Measurements from ENCODE around the gene ZNF678.
"Not testable (repeated sequence)": the region's sequence is repeated elsewhere in the genome, so short reads cannot be mapped to it uniquely, and the experiment has no call there.

The ZNF678 gene

GRCh38 chr1:227654858-227655752, 91.7 kb downstream of the ZNF678 start:
- Histone ChIP-seq H3K4me1 (ENCODE audit: insufficient read depth, low read length) (no peaks in the 10 kb centered on the region), H2AFZ (ENCODE audit: low read depth, low read length) (no peak overlapping the region), H3K4me3 (ENCODE audit: low read length) (no peak overlapping the region), H3K36me3 (ENCODE audit: insufficient read depth, low read length) (peaks cover 26% of the 10 kb centered on the region), H3K27me3 (ENCODE audit: insufficient read depth, low read length) (no peaks in the 10 kb centered on the region), H3K9me3 (ENCODE audit: low read length) (peaks cover 52% of the 10 kb centered on the region)

GRCh38 chr1:227661495-227661894, 98.1 kb downstream of the ZNF678 start:
- peaks cover 9% of the 10 kb centered on the region for H3K36me3 ChIP-seq (ENCODE audit: insufficient read depth, low read length)

GRCh38 chr1:227662933-227663332, 99.6 kb downstream of the ZNF678 start:
- peaks cover 46% of the 10 kb centered on the region for H3K9me3 ChIP-seq (ENCODE audit: low read length)
- no peak overlapping the region for H3K4me3 ChIP-seq (ENCODE audit: low read length)
- no peaks in the 10 kb centered on the region for H3K4me1 ChIP-seq (ENCODE audit: insufficient read depth, low read length)
- H3K27me3 ChIP-seq (ENCODE audit: insufficient read depth, low read length): no peaks in the 10 kb centered on the region
- H2AFZ ChIP-seq (ENCODE audit: low read depth, low read length): no peak overlapping the region
- no peaks in the 10 kb centered on the region for H3K36me3 ChIP-seq (ENCODE audit: insufficient read depth, low read length)

More at GRCh38 chr1:227661495-227661894, 98.1 kb downstream of the ZNF678 start:
- H3K4me1 ChIP-seq (ENCODE audit: insufficient read depth, low read length): no peaks in the 10 kb centered on the region
- H2AFZ ChIP-seq (ENCODE audit: low read depth, low read length): no peak overlapping the region
- H3K4me3 ChIP-seq (ENCODE audit: low read length): no peak overlapping the region
- peaks cover 50% of the 10 kb centered on the region for H3K9me3 ChIP-seq (ENCODE audit: low read length)
- H3K27me3 ChIP-seq (ENCODE audit: insufficient read depth, low read length): no peaks in the 10 kb centered on the region

- peaks cover 33% of the 10 kb centered on the region for H3K9me3 ChIP-seq (ENCODE audit: low read length)
Observed at GRCh38 chr1:227666286-227666685, 102.9 kb downstream of the ZNF678 start.

GRCh38 chr1:227673441-227673840, 110.1 kb downstream of the ZNF678 start:
- no peak overlapping the region for H2AFZ ChIP-seq (ENCODE audit: low read depth, low read length)
- no peaks in the 10 kb centered on the region for H3K4me1 ChIP-seq (ENCODE audit: insufficient read depth, low read length)
- no peak overlapping the region for H3K4me3 ChIP-seq (ENCODE audit: low read length)
- H3K27me3 ChIP-seq (ENCODE audit: insufficient read depth, low read length): no peaks in the 10 kb centered on the region
- H3K36me3 ChIP-seq (ENCODE audit: insufficient read depth, low read length): no peaks in the 10 kb centered on the region
- peaks cover 13% of the 10 kb centered on the region for H3K9me3 ChIP-seq (ENCODE audit: low read length)

More at GRCh38 chr1:227666286-227666685, 102.9 kb downstream of the ZNF678 start:
- Histone ChIP-seq H2AFZ (ENCODE audit: low read depth, low read length) (no peak overlapping the region), H3K4me1 (ENCODE audit: insufficient read depth, low read length) (no peaks in the 10 kb centered on the region), H3K4me3 (ENCODE audit: low read length) (no peak overlapping the region), H3K27me3 (ENCODE audit: insufficient read depth, low read length) (no peaks in the 10 kb centered on the region), H3K36me3 (ENCODE audit: insufficient read depth, low read length) (no peaks in the 10 kb centered on the region)

- Histone ChIP-seq H3K27me3 (ENCODE audit: insufficient read depth, low read length) (no peaks in the 10 kb centered on the region), H3K36me3 (ENCODE audit: insufficient read depth, low read length) (no peaks in the 10 kb centered on the region), H3K4me3 (ENCODE audit: low read length) (no peak overlapping the region), H3K9me3 (ENCODE audit: low read length) (peaks cover 2% of the 10 kb centered on the region), H2AFZ (ENCODE audit: low read depth, low read length) (no peak overlapping the region), H3K4me1 (ENCODE audit: insufficient read depth, low read length) (no peaks in the 10 kb centered on the region)
Observed at GRCh38 chr1:227685807-227686206, 122.5 kb downstream of the ZNF678 start.

GRCh38 chr1:227697321-227697864, 134.0 kb downstream of the ZNF678 start:
- H3K36me3 ChIP-seq (ENCODE audit: insufficient read depth, low read length): no peaks in the 10 kb centered on the region

GRCh38 chr1:227701631-227702030, 138.3 kb downstream of the ZNF678 start:
- not testable (repeated sequence) for H3K9me3 ChIP-seq (ENCODE audit: low read length); H3K36me3 ChIP-seq (ENCODE audit: insufficient read depth, low read length); H3K4me1 ChIP-seq (ENCODE audit: insufficient read depth, low read length); H3K4me3 ChIP-seq (ENCODE audit: low read length); H3K27me3 ChIP-seq (ENCODE audit: insufficient read depth, low read length); H2AFZ ChIP-seq (ENCODE audit: low read depth, low read length)

More at GRCh38 chr1:227697321-227697864, 134.0 kb downstream of the ZNF678 start:
- Histone ChIP-seq H2AFZ (ENCODE audit: low read depth, low read length) (no peak overlapping the region), H3K27me3 (ENCODE audit: insufficient read depth, low read length) (no peaks in the 10 kb centered on the region), H3K9me3 (ENCODE audit: low read length) (peaks cover 2% of the 10 kb centered on the region), H3K4me1 (ENCODE audit: insufficient read depth, low read length) (no peaks in the 10 kb centered on the region), H3K4me3 (ENCODE audit: low read length) (no peak overlapping the region)

- no peaks in the 10 kb centered on the region for H3K36me3 ChIP-seq (ENCODE audit: insufficient read depth, low read length)
- peaks cover 2% of the 10 kb centered on the region for H3K9me3 ChIP-seq (ENCODE audit: low read length)
- H3K4me3 ChIP-seq (ENCODE audit: low read length): no peak overlapping the region
- H2AFZ ChIP-seq (ENCODE audit: low read depth, low read length): no peak overlapping the region
- no peaks in the 10 kb centered on the region for H3K27me3 ChIP-seq (ENCODE audit: insufficient read depth, low read length)
- no peaks in the 10 kb centered on the region for H3K4me1 ChIP-seq (ENCODE audit: insufficient read depth, low read length)
Observed at GRCh38 chr1:227707846-227708245, 144.5 kb downstream of the ZNF678 start.

GRCh38 chr1:227709451-227709850, 146.1 kb downstream of the ZNF678 start:
- H3K27me3 ChIP-seq (ENCODE audit: insufficient read depth, low read length): no peaks in the 10 kb centered on the region
- no peak overlapping the region for H3K4me3 ChIP-seq (ENCODE audit: low read length)
- H3K36me3 ChIP-seq (ENCODE audit: insufficient read depth, low read length): no peaks in the 10 kb centered on the region
- no peak overlapping the region for H2AFZ ChIP-seq (ENCODE audit: low read depth, low read length)
- H3K9me3 ChIP-seq (ENCODE audit: low read length): peaks cover 2% of the 10 kb centered on the region
- no peaks in the 10 kb centered on the region for H3K4me1 ChIP-seq (ENCODE audit: insufficient read depth, low read length)

- H3K27me3 ChIP-seq (ENCODE audit: insufficient read depth, low read length); H3K4me3 ChIP-seq (ENCODE audit: low read length); H3K9me3 ChIP-seq (ENCODE audit: low read length); H3K36me3 ChIP-seq (ENCODE audit: insufficient read depth, low read length); H3K4me1 ChIP-seq (ENCODE audit: insufficient read depth, low read length); H2AFZ ChIP-seq (ENCODE audit: low read depth, low read length): not testable (repeated sequence)
Observed at GRCh38 chr1:227710474-227710873, 147.1 kb downstream of the ZNF678 start.

GRCh38 chr1:227712648-227713047, 149.3 kb downstream of the ZNF678 start:
- Histone ChIP-seq H3K9me3 (ENCODE audit: low read length) (peaks cover 2% of the 10 kb centered on the region), H3K27me3 (ENCODE audit: insufficient read depth, low read length) (no peaks in the 10 kb centered on the region), H3K4me1 (ENCODE audit: insufficient read depth, low read length) (no peaks in the 10 kb centered on the region), H3K4me3 (ENCODE audit: low read length) (no peak overlapping the region), H2AFZ (ENCODE audit: low read depth, low read length) (no peak overlapping the region), H3K36me3 (ENCODE audit: insufficient read depth, low read length) (no peaks in the 10 kb centered on the region)

- Histone ChIP-seq H3K9me3 (ENCODE audit: low read length) (peaks cover 12% of the 10 kb centered on the region), H2AFZ (ENCODE audit: low read depth, low read length) (no peak overlapping the region), H3K4me3 (ENCODE audit: low read length) (no peak overlapping the region), H3K4me1 (ENCODE audit: insufficient read depth, low read length) (peaks cover 4% of the 10 kb centered on the region), H3K27me3 (ENCODE audit: insufficient read depth, low read length) (no peaks in the 10 kb centered on the region), H3K36me3 (ENCODE audit: insufficient read depth, low read length) (no peaks in the 10 kb centered on the region)
Observed at GRCh38 chr1:227718932-227719331, 155.6 kb downstream of the ZNF678 start.
